Measurements from ENCODE around the gene UNK.

UNK gene

GRCh38 chr17:75784473-75785015 is at the start of gene UNK:
TSS of gene UNK (plus strand) at chr17:75784806. CDS start at chr17:75784881, 75 bp downstream.
- peak; percentile 99 for DNase-seq (ENCODE audit: low spot score)

GRCh38 chr17:75736173-75736835 is 48.3 kb upstream of the UNK start:
- no peak for DNase-seq (ENCODE audit: low spot score)

GRCh38 chr17:75737133-75737962 is 47.3 kb upstream of the UNK start:
- no peak for DNase-seq (ENCODE audit: low spot score)

- DNase-seq (ENCODE audit: low spot score), result no peak
Measured at GRCh38 chr17:75738218-75738802, 46.3 kb upstream of the UNK start.

- no peak for DNase-seq (ENCODE audit: low spot score)
Measured at GRCh38 chr17:75739174-75739573, 45.4 kb upstream of the UNK start.

- no peak for DNase-seq (ENCODE audit: low spot score)
Measured at GRCh38 chr17:75739801-75740200, 44.8 kb upstream of the UNK start.

GRCh38 chr17:75740215-75740614 is 44.4 kb upstream of the UNK start:
- DNase-seq (ENCODE audit: low spot score), result no peak

GRCh38 chr17:75740631-75741077 is 44.0 kb upstream of the UNK start:
- no peak for DNase-seq (ENCODE audit: low spot score)

- DNase-seq (ENCODE audit: low spot score), result no peak
Measured at GRCh38 chr17:75742337-75742736, 42.3 kb upstream of the UNK start.

GRCh38 chr17:75743625-75744206 is 40.9 kb upstream of the UNK start:
- no peak for DNase-seq (ENCODE audit: low spot score)

GRCh38 chr17:75748706-75749105 is 35.9 kb upstream of the UNK start:
- DNase-seq (ENCODE audit: low spot score), result no peak

GRCh38 chr17:75749545-75750389 is 34.8 kb upstream of the UNK start:
- DNase-seq (ENCODE audit: low spot score), result peak; percentile 56

GRCh38 chr17:75750661-75751423 is 33.8 kb upstream of the UNK start:
- DNase-seq (ENCODE audit: low spot score), result no peak

- no peak for DNase-seq (ENCODE audit: low spot score)
Measured at GRCh38 chr17:75751676-75752404, 32.8 kb upstream of the UNK start.

- DNase-seq (ENCODE audit: low spot score), result no peak
Measured at GRCh38 chr17:75752405-75752709, 32.2 kb upstream of the UNK start.

- no peak for DNase-seq (ENCODE audit: low spot score)
Measured at GRCh38 chr17:75752802-75753513, 31.6 kb upstream of the UNK start.

- DNase-seq (ENCODE audit: low spot score), result peak; percentile 51
Measured at GRCh38 chr17:75753514-75754377, 30.9 kb upstream of the UNK start.

- DNase-seq (ENCODE audit: low spot score), result no peak
Measured at GRCh38 chr17:75754378-75755204, 30.0 kb upstream of the UNK start.

Data from COLO829 (cell line).